Stimulated activated CD4-positive, alpha-beta T cell treated with anti-CD3 and anti-CD28 coated beads, Interleukin-2, amount 100 ng/mL, for 48 hours (primary cell): ENCODE measurements around the gene CCNE1.

Source experiments
- DNase-seq, 2 donors: peaks; one replicate each; pipeline ENCODE4 v3.0.0-alpha.2; 2020

CCNE1 gene

DNA sequence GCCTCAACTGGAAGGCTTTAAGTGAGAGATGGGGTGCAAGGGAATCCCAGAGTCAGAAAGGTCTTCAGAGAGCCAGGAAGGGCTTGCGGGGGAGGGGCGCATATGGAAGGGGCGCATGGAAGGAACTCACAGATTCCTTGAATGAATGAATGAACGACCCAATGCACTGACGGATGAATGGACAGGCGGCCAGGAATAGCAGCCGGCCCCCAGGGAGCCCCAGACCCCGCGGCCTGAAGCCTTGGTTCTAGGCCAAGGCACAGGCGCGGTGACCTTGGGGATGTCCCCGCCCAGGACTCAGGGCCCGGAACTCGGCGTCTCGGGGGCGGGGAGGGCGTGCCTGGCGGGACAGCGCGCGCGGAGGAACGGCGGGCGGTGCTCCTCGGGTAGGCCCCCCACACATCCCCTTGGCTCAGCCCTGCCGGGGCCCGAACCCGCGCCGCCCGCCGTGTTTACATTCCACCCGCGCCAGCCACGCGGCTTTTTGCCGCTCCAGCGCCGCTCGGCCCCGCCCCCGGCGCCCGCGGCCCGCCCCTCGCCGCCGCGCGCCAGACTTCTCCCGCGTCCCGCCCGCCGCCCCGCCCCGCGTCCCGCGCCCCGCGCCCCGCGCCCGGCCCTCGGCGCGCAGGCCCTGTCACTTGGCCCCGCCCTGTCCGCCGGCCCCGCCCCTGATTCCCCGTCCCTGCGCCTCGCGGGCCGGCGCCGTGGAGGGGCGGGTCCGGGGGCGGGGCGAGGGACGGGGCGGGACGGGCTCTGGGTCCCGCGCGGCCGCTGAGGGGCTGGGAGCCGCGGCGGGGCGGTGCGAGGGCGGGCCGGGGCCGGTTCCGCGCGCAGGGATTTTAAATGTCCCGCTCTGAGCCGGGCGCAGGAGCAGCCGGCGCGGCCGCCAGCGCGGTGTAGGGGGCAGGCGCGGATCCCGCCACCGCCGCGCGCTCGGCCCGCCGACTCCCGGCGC lies at the start of gene CCNE1:
TSS of gene CCNE1 (plus strand) at position 867 of the 955 bp plus-strand sequence. CDS start 565 bp downstream, outside the sequence.
- DNase-seq, result peak; percentile 95 to 98

GRCh38 chr19:29763196-29763595 lies 48.6 kb upstream of the CCNE1 start:
- DNase-seq, result no peak

DNA sequence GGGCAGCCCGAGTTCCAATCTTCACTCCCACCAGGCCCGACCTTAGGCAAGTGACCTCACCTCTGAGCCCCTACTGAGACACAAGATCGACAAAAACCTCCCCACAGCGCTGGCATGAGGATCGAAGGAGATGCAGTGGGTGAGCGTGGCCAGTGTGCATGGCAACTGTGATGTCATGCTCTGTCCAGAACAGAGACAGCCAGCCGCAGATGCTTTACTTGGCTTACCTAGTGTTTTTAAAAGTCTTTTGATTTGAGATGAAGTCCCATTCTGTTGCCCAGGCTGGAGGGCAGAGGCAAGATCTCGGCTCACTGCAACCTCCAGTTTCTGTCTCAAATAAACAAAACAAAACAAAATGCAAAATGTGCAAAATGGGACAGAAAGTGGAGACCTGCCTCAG lies 47.4 kb upstream of the CCNE1 start:
- DNase-seq, result no peak

DNA sequence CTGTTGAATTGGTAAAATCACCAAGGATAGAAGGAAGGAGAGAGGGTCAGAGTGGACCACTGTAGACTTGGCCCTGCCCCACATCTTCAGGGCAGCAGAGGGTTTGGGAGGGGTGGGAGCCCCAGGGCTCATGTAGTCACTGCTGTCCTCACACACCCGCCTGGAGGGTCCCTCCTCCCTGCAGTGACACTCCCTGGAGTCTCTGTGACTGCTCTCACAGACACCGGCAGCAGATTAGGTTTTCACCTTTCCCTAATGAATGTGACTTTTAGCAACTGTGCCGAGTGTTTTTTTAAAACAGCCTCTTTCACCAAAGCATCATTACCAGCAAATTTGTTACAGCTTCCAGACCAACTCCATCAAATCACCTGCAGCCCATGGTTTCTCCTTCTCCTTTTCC lies 45.7 kb upstream of the CCNE1 start:
- no peak for DNase-seq

DNA sequence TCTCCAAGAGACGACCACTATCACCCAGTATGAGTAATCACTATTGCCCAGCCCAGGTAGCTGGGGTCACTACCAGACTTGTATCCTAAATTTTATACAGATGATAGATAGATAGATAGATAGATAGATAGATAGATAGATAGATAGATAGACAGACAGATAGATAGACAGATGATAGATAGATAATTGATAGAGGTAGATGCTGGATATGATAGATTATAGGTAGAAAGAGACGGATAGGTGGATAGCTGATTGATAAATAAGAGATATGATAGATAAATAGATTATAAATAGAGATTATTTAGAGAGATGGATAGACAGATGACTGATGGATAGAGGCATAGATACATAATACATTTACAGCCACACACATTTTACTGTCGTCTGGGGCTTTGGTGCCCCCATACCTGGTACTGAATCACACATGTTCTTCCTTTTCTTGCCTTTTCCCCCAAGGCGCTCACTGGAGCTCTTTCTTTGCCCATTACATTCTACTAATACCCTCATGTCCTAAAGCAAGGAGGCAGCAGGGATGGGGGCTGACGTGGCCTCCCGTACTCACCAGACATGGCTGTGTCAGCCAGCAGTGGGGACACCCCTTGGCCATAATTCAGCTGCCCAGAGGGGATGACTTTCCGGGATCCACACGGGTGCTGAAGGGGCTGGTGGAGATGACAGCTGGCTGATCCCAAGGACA lies 44.6 kb upstream of the CCNE1 start:
- DNase-seq, result no peak

DNA sequence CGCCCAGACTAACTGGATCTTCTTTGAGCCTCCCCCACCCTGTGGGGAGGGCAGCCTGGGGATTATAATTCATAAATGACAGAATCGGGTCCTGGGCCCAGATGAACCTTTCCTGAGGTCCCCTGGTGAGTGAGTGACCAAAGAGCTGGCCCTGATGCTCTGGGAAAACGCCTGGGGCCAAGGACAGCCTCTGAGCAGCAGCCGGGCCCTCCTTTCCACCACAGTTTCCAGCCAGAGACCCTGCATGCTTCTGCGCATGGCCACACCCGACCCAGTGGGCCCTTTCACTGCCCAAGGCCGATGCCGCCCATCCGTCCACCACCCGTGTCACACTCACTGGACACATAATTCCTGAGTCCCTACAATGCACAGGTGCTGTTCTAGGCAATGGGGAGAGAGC lies 43.6 kb upstream of the CCNE1 start:
- no peak for DNase-seq

DNA sequence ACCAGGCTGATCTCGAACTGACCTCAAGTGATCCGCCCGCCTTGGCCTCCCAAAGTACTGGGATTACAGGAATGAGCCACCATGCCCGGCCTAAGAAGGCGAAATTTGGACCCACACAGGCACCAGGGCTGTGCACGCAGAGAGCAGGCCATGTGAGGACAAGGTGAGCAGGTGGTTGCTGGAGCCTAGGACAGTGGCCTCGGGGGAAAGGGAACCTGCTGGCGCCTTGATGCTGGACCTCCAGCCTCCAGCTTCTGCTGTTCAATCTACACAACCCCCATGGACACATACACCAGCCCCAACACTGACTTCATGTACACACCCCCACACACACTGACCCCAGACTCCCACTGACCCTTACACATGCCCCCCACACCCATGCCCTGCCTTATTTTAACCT lies 41.8 kb upstream of the CCNE1 start:
- no peak for DNase-seq

GRCh38 chr19:29770648-29771047 lies 41.1 kb upstream of the CCNE1 start:
- no peak for DNase-seq

DNA sequence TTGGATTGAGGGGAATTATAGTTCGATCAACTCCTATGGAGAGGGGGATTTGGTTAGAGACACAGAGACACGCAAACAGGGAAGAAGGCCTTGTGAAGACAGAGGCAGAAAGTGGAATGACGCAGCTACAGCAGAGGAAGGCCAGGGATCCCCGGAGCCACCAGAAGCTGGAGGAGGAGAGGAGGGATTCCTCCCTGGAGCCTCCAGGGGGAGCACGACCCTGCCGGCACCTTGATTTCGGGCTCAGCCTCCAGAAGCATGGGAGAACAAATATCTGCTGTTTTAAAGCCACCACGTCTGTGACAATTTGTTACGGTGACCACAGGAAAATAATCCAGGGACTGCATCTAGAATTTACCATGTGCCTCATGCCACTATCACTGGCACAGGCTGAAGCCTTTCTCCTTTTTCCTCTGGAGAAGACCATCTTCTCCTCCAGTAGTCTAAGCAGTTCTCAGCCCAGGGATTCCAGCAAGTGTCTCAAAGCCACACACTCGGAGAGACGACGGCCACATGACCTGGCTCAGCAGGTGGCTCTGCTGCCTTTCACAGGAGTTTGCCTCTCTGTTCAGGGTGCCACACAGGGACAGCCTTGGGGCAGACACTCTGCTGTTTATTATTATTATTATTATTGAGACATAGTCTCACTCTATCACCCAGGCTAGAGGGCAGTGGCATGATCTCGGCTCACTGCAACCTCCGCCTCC lies 39.9 kb upstream of the CCNE1 start:
- peak; percentile 16 to 24 for DNase-seq

DNA sequence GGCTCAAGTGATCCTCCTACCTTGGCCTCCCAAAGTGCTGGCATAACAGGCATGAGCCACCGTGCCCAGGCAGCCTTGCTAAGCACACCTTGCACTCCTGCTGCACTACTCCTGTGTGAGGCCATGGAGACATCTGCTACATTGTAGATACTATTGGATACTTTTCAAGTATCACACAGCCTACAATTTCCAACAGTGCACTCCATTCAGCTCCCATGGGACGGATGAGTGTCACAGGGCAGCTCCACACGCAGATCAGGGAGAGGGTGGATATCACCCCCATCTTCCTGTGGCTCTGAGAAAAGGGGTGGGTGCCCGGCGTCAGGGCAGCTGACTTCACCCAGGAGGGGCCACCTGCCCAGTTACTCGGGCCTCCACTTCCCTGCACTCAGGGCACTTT lies 39.1 kb upstream of the CCNE1 start:
- DNase-seq, result no peak

GRCh38 chr19:29773141-29773540 lies 38.6 kb upstream of the CCNE1 start:
- no peak for DNase-seq

DNA sequence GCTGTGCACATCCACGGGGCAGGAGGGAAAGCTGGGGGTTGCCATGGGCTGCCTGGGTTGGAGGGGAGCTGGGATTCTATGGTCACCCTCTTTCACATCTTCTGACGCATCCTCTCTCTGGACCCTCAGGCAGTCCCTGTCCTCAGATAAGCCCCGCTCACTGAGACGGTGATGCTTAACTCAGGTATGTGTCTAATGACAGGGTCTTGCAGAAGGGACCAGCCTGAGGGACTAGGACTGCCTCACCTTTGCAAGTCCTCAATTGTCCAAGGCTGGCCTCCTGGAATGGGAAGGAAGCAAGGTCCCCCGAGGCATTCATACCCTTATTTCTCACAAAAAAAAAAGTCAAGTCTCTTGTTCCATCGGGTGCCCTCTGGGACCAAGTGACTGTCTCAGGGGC lies 37.7 kb upstream of the CCNE1 start:
- DNase-seq, result no peak

- DNase-seq, result no peak
Measured at GRCh38 chr19:29777781-29778309, 33.9 kb upstream of the CCNE1 start.

DNA sequence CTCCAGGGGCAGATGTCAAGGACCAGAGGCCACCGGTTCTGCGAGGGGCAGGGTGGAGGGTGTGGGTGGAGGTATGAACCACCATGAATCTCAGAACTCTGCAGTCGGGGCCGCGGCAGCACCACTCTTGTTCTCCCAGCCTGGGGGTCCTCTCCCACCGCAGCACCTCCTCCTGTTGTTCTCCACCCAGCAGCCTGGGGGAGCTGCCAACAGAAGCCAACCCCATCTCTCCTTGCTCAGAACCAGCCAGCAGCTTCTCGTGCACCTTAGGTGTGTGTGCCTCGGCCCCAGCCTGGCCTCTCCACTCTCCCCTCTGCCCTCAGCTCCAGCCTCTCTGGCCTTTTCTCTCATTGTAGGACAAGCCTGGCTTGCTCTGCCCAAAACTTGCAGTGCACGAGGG lies 31.9 kb upstream of the CCNE1 start:
- DNase-seq, result no peak

DNA sequence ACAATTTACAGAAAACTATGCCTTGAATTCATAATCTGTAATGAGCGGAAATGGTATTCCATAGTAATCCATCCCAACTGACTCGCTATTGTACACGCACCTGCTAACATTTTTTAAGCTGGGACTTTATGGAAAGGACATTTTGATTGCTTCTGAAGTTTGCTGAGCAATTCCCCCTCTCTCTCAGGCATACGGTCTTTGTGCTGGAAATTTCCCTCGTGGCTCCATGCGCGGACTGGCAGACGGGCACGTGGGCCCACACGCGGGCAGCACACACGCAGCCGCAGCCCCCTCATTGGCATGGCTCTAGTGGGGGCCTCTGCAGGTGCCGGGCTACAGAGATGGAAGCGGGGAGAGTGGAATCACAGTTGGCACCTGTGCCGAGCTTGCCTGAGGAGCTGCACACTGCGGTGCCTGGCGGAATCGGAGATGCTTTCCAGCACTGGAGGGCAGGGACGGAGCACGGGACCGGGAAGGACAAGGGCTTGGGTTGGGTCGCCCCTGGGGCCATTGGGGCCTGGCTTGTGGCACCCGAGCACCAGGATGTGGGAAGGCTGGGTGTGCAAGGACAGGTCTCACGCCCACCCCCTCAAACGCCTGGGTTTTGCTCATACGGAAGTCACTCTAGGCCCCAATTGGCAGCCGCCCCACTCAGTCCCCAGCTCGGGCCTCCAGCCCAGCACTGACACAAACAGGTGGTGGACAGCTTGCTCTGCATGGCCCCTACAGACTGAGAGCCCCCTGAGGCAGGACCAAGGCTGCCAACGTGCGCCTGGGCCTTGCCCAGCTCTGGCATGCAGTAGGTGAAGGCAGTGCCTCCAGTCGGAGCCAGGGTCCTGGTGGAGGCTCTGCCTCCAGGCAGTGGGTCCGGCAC lies 30.2 kb upstream of the CCNE1 start:
- DNase-seq, result no peak

GRCh38 chr19:29782260-29782580 lies 29.6 kb upstream of the CCNE1 start:
- DNase-seq, result no peak

DNA sequence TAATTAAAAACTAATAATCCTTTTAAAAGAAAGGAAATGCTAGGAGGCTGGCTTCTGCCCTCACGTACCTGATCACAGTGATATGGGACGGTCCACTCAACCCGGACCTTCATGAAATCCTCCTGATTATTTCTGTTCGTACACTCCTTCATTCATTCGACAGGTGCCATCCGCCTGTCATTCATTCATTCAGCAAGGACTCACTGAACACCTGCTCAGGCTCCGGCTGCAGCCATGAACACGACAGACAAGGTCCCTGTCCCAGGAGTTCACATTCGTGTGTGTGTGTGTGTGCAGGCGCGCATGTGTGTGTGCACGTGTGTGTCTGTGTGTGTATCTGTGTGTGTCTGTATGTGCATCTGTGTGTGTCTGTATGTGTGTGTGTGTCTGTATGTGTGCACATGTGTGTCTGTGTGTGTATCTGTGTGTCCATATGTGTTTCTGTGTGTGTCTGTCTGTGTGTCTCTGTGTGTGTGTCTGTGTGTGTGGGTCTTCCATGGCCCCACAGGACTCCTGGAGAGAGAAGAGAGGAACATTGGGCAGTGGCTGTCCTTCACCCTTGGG lies 28.1 kb upstream of the CCNE1 start:
- DNase-seq, result no peak

GRCh38 chr19:29784598-29785223 lies 27.1 kb upstream of the CCNE1 start:
- DNase-seq, result no peak

- no peak for DNase-seq
Measured at GRCh38 chr19:29785360-29785759, 26.4 kb upstream of the CCNE1 start.

GRCh38 chr19:29785955-29786589 lies 25.7 kb upstream of the CCNE1 start:
- DNase-seq, result peak in 1 of 2 donors; percentile 19

- no peak for DNase-seq
Measured at GRCh38 chr19:29787281-29787680, 24.5 kb upstream of the CCNE1 start.
